ENCODE data around the gene RITA1. TPM values are rescaled to one million over a fixed set of nuclear protein-coding genes. Genes with fewer than 3 reads are reported as not detected.

RITA1 gene
- total and polyA plus RNA-seq, 10 of the 15 experiments (the other 5 are each of a cell fraction or from before 2014, with no cell fraction given), result 2.3 to 39.9 (median 24.8) TPM

GRCh38 chr12:113171543-113171942 lies 14.0 kb upstream of the RITA1 start:
- Histone ChIP-seq H3K36me3 (ENCODE audit: control insufficient read depth in 2 of 2, insufficient read depth in 2 of 2, low read length in 1 of 2) (peaks cover 31 to 32% of the 10 kb centered on the region in 2 experiments), H4K20me1 (ENCODE audit: control insufficient read depth, insufficient read depth) (no peaks in the 10 kb centered on the region), H3K9me3 (replicated peaks; ENCODE audit: control insufficient read depth, insufficient read depth, low read length) (no peaks in the 10 kb centered on the region; the same call in 2 of the 3 replicates), H3K4me1 (ENCODE audit: control insufficient read depth, insufficient read depth, low read length) (peaks cover 19% of the 10 kb centered on the region), H3K27me3 (replicated peaks in 1 of 2; ENCODE audit: control insufficient read depth in 2 of 2, insufficient read depth in 2 of 2, low read length in 1 of 2) (no peaks in the 10 kb centered on the region), H2AFZ (ENCODE audit: control insufficient read depth, low read depth, low read length) (no peak overlapping the region), H3K79me2 (ENCODE audit: control insufficient read depth, insufficient read depth, low read length) (no peaks in the 10 kb centered on the region), H3K9ac (ENCODE audit: control insufficient read depth, insufficient read depth, low read length) (no peak overlapping the region), H3K27ac (ENCODE audit: control insufficient read depth, insufficient read depth) (no peak overlapping the region), H3K4me2 (ENCODE audit: control insufficient read depth, insufficient read depth) (no peak overlapping the region), H3K4me3 (no peak overlapping the region)
- WGBS (ENCODE audit: insufficient coverage, insufficient replicate concordance, low lambda C conversion rate, missing lambda C conversion rate), result 95% methylated on average over 8 of the region's 9 CpGs
- ChIA-PET SMC1A (ENCODE audit: uncharacterized antibody, unreplicated experiment) (interaction anchor here (0.6 to 6.8 kb wide), 9 partner anchors 8 to 271 kb away, joined by 3 to 66 read pairs (median 3); partner anchors contain the start of genes DDX54 and RITA1), CTCF (interaction anchor here (0.8 to 10.5 kb wide), 17 partner anchors 11 to 271 kb away, joined by 3 to 102 read pairs (median 9); partner anchors contain the start of gene RITA1), RAD21 (ENCODE audit: unreplicated experiment) (interaction anchor here (1.0 to 4.3 kb wide), 8 partner anchors 14 to 272 kb away, joined by 3 to 29 read pairs (median 4); no protein-coding TSS in a partner anchor), POLR2A (no interaction called here)
- intact Hi-C loops (cut with micrococcal nuclease; ENCODE audit: unreplicated experiment), result loop anchor here (5.0 kb wide), 2 partner anchors 179 to 269 kb away; no protein-coding TSS in a partner anchor
- no peak for FAIRE-seq
- in situ Hi-C loops (cut with MboI), result no loop called here
- no peak for ATAC-seq
- TF ChIP-seq LARP7 (IDR thresholded peaks at IDR 0.05) (no peak), SRF (IDR thresholded peaks at IDR 0.05; ENCODE audit: low read depth in 2 of 2, low read length in 2 of 2) (no peak), RB1 (IDR thresholded peaks at IDR 0.05; ENCODE audit: borderline replicate concordance) (no peak), POLR2AphosphoS2 (IDR thresholded peaks at IDR 0.05; ENCODE audit: low read depth, low read length) (no peak), CBX3 (IDR thresholded peaks at IDR 0.05; ENCODE audit: borderline replicate concordance, low read depth) (no peak), CBFB (IDR thresholded peaks at IDR 0.05; ENCODE audit: low read depth) (no peak)
- no TSS peak for BruUV-seq (replicated peaks)
- DNase-seq (ENCODE audit: low read depth, low spot score), result no peak

DNA sequence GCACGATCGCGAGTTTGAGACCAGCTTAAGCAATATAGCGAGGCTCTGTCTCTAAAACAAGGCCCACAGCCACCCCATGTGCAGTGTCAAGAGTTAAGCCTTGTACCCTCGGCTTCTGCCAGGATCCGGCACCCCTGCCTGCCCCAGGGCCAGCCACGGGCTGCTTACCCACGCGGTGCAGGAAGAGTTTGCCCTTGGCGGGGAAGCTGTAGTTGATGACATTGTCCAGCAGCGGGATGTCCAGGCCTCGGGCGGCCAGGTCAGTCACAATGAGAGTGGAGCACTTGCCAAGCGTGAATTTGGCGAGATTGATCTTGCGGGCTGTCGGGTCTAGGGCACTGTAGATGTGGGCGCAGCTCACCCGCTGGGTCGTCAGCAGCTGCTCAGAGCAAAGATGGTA lies 13.3 kb upstream of the RITA1 start:
- FAIRE-seq (no peak), DNase-seq (ENCODE audit: low read depth, low spot score) (no peak), ATAC-seq (no peak)
- RAD21 ChIA-PET (ENCODE audit: unreplicated experiment), result interaction anchor here (0.8 to 4.3 kb wide), 9 partner anchors 15 to 272 kb away, joined by 3 to 29 read pairs (median 10); no protein-coding TSS in a partner anchor
- Histone ChIP-seq H3K4me3 (no peak overlapping the region), H2AFZ (ENCODE audit: control insufficient read depth, low read depth, low read length) (no peak overlapping the region), H4K20me1 (ENCODE audit: control insufficient read depth, insufficient read depth) (no peaks in the 10 kb centered on the region), H3K27ac (ENCODE audit: control insufficient read depth, insufficient read depth) (no peak overlapping the region), H3K9me3 (replicated peaks; ENCODE audit: control insufficient read depth, insufficient read depth, low read length) (peaks cover 2% of the 10 kb centered on the region; the same call in 1 of the 3 replicates), H3K9ac (ENCODE audit: control insufficient read depth, insufficient read depth, low read length) (no peak overlapping the region), H3K79me2 (ENCODE audit: control insufficient read depth, insufficient read depth, low read length) (no peaks in the 10 kb centered on the region), H3K27me3 (replicated peaks in 1 of 2; ENCODE audit: control insufficient read depth in 2 of 2, insufficient read depth in 2 of 2, low read length in 1 of 2) (no peaks in the 10 kb centered on the region), H3K4me1 (ENCODE audit: control insufficient read depth, insufficient read depth, low read length) (peaks cover 19% of the 10 kb centered on the region), H3K36me3 (ENCODE audit: control insufficient read depth in 2 of 2, insufficient read depth in 2 of 2, low read length in 1 of 2) (peaks cover 38 to 39% of the 10 kb centered on the region in 2 experiments), H3K4me2 (ENCODE audit: control insufficient read depth, insufficient read depth) (no peak overlapping the region)
- SMC1A ChIA-PET (ENCODE audit: uncharacterized antibody, unreplicated experiment), result interaction anchor here (0.9 to 6.8 kb wide), 10 partner anchors 8 to 271 kb away, joined by 3 to 66 read pairs (median 7); partner anchors contain the start of gene DDX54
- no TSS peak for BruUV-seq (replicated peaks)
- CTCF ChIA-PET, result interaction anchor here (0.8 to 10.5 kb wide), 24 partner anchors 11 to 272 kb away, joined by 3 to 102 read pairs (median 10); partner anchors contain the start of genes CFAP73, DDX54 and RITA1
- POLR2A ChIA-PET, result interaction anchor here (0.8 to 1.4 kb wide), 2 partner anchors 58 to 86 kb away, joined by 3 to 5 read pairs; no protein-coding TSS in a partner anchor
- in situ Hi-C loops (cut with MboI), result no loop called here
- intact Hi-C loops (cut with micrococcal nuclease; ENCODE audit: unreplicated experiment), result loop anchor here (5.0 kb wide), 2 partner anchors 180 to 270 kb away; no protein-coding TSS in a partner anchor
- over 99% methylated on average over 18 of the region's 20 CpGs for WGBS (ENCODE audit: insufficient coverage, insufficient replicate concordance, low lambda C conversion rate, missing lambda C conversion rate)
- TF ChIP-seq SUPT20H (IDR thresholded peaks at IDR 0.05; ENCODE audit: borderline replicate concordance, control insufficient read depth, low read depth, low read length) (no peak), RELB (IDR thresholded peaks at IDR 0.05; ENCODE audit: low read depth) (no peak), POLR2A (IDR thresholded peaks at IDR 0.05; ENCODE audit: low read depth, low read length) (no peak), RAD51 (IDR thresholded peaks at IDR 0.05) (no peak), STAT3 (IDR thresholded peaks at IDR 0.05; ENCODE audit: low read depth, low read length) (no peak), HDAC6 (IDR thresholded peaks at IDR 0.05; ENCODE audit: unreplicated experiment) (no peak), CBFB (IDR thresholded peaks at IDR 0.05; ENCODE audit: low read depth) (no peak), SIX5 (IDR thresholded peaks at IDR 0.05; ENCODE audit: low read depth, low read length, severe bottlenecking) (no peak), NR2C1 (IDR thresholded peaks at IDR 0.05) (no peak), PAX5 (IDR thresholded peaks at IDR 0.05; ENCODE audit: borderline replicate concordance, low read depth, low read length) (no peak), MYB (IDR thresholded peaks at IDR 0.05; ENCODE audit: borderline replicate concordance, low read depth, low read length) (no peak), CHD2 (IDR thresholded peaks at IDR 0.05; ENCODE audit: borderline replicate concordance, low read depth, low read length) (no peak), IKZF1 (conservative IDR thresholded peaks at IDR 0.05) (no peak)
